HEK293 (cell line): ENCODE data around the gene CD300LB.

Experiments
- YY2 ChIP-seq: fragments of 450-650 bp; formaldehyde crosslinking; IDR thresholded peaks from 2 replicates; pipeline ENCODE4 v1.5.1; 2016; ENCODE audit warnings: missing biosample characterization, missing genetic modification characterization
- ZBTB21 ChIP-seq: fragments of 450-650 bp; formaldehyde crosslinking; IDR thresholded peaks from 2 replicates; pipeline ENCODE4 v1.5.1; 2017; ENCODE audit warnings: missing biosample characterization, missing genetic modification characterization
- ZBTB48 ChIP-seq: fragments of 450-650 bp; formaldehyde crosslinking; IDR thresholded peaks from 2 replicates; pipeline ENCODE4 v1.5.1; 2016; ENCODE audit warnings: missing biosample characterization, missing genetic modification characterization
- ZNF184 ChIP-seq: fragments of 450-650 bp; IDR thresholded peaks from 2 replicates; pipeline ENCODE4 v1.5.1; 2018; ENCODE audit warnings: missing biosample characterization, mild to moderate bottlenecking, missing genetic modification characterization
- ZNF404 ChIP-seq: fragments of 450-650 bp; formaldehyde crosslinking; IDR thresholded peaks from 2 replicates; pipeline ENCODE4 v1.5.1; 2017; ENCODE audit warnings: missing biosample characterization, missing genetic modification characterization
- ZNF501 ChIP-seq: fragments of 450-650 bp; formaldehyde crosslinking; IDR thresholded peaks from 2 replicates; pipeline ENCODE4 v1.5.1; 2016; ENCODE audit warnings: missing biosample characterization, missing genetic modification characterization
- ZNF658 ChIP-seq: fragments of 450-650 bp; formaldehyde crosslinking; IDR thresholded peaks from 2 replicates; pipeline ENCODE4; 2016; ENCODE audit warnings: missing biosample characterization, missing genetic modification characterization
- TF ChIP-seq, protein P1 (sequence below): fragments of 450-650 bp; formaldehyde crosslinking; IDR thresholded peaks from 2 replicates; pipeline ENCODE4 v1.5.1; 2016; ENCODE audit warnings: missing biosample characterization, missing genetic modification characterization
- TF ChIP-seq, protein P2 (sequence below): fragments of 450-650 bp; formaldehyde crosslinking; IDR thresholded peaks from 2 replicates; pipeline ENCODE4 v1.5.1; 2016; ENCODE audit warnings: missing biosample characterization, missing genetic modification characterization

- TF ChIP-seq, protein P1, sequence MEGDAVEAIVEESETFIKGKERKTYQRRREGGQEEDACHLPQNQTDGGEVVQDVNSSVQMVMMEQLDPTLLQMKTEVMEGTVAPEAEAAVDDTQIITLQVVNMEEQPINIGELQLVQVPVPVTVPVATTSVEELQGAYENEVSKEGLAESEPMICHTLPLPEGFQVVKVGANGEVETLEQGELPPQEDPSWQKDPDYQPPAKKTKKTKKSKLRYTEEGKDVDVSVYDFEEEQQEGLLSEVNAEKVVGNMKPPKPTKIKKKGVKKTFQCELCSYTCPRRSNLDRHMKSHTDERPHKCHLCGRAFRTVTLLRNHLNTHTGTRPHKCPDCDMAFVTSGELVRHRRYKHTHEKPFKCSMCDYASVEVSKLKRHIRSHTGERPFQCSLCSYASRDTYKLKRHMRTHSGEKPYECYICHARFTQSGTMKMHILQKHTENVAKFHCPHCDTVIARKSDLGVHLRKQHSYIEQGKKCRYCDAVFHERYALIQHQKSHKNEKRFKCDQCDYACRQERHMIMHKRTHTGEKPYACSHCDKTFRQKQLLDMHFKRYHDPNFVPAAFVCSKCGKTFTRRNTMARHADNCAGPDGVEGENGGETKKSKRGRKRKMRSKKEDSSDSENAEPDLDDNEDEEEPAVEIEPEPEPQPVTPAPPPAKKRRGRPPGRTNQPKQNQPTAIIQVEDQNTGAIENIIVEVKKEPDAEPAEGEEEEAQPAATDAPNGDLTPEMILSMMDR = no peak
- no peak for TF ChIP-seq ZNF184
- no peak for TF ChIP-seq ZNF658 (tag by site-specific recombination)
- TF ChIP-seq YY2 = no peak
- TF ChIP-seq ZBTB48 (tag by site-specific recombination) = no peak
- TF ChIP-seq ZNF501 (tag by site-specific recombination) = no peak
- TF ChIP-seq ZNF404 (tag by site-specific recombination) = no peak
- TF ChIP-seq, protein P2, sequence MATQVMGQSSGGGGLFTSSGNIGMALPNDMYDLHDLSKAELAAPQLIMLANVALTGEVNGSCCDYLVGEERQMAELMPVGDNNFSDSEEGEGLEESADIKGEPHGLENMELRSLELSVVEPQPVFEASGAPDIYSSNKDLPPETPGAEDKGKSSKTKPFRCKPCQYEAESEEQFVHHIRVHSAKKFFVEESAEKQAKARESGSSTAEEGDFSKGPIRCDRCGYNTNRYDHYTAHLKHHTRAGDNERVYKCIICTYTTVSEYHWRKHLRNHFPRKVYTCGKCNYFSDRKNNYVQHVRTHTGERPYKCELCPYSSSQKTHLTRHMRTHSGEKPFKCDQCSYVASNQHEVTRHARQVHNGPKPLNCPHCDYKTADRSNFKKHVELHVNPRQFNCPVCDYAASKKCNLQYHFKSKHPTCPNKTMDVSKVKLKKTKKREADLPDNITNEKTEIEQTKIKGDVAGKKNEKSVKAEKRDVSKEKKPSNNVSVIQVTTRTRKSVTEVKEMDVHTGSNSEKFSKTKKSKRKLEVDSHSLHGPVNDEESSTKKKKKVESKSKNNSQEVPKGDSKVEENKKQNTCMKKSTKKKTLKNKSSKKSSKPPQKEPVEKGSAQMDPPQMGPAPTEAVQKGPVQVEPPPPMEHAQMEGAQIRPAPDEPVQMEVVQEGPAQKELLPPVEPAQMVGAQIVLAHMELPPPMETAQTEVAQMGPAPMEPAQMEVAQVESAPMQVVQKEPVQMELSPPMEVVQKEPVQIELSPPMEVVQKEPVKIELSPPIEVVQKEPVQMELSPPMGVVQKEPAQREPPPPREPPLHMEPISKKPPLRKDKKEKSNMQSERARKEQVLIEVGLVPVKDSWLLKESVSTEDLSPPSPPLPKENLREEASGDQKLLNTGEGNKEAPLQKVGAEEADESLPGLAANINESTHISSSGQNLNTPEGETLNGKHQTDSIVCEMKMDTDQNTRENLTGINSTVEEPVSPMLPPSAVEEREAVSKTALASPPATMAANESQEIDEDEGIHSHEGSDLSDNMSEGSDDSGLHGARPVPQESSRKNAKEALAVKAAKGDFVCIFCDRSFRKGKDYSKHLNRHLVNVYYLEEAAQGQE = no peak
- TF ChIP-seq ZBTB21 = no peak
Observed at GRCh38 chr17:74573169-74573568, 41.9 kb upstream of the CD300LB start.
